HL-60 (cell line): Measurements from ENCODE around the gene VPS18.

Source experiments
- GABPA ChIP-seq: IDR thresholded peaks from 2 replicates; pipeline ENCODE4 v1.6.1; 2012; ENCODE audit warnings: low read depth
- POLR2AphosphoS5 ChIP-seq: IDR thresholded peaks from 2 replicates; pipeline ENCODE4 v1.6.1; 2012; ENCODE audit warnings: low read depth
- SPI1 ChIP-seq: IDR thresholded peaks from 2 replicates; pipeline ENCODE4 v1.6.1; 2012; ENCODE audit warnings: low read depth, mild to moderate bottlenecking, borderline replicate concordance
- TF ChIP-seq, protein P1 (sequence below): IDR thresholded peaks from one replicate; pipeline ENCODE4 v1.5.1; 2011; ENCODE audit warnings: low read length, control low read depth, inconsistent platforms; ENCODE audit not compliant: insufficient read depth
- TF ChIP-seq, protein P2 (sequence below): IDR thresholded peaks from 2 replicates; pipeline ENCODE4 v1.6.1; 2012; ENCODE audit warnings: low read depth; ENCODE audit not compliant: insufficient replicate concordance

DNA sequence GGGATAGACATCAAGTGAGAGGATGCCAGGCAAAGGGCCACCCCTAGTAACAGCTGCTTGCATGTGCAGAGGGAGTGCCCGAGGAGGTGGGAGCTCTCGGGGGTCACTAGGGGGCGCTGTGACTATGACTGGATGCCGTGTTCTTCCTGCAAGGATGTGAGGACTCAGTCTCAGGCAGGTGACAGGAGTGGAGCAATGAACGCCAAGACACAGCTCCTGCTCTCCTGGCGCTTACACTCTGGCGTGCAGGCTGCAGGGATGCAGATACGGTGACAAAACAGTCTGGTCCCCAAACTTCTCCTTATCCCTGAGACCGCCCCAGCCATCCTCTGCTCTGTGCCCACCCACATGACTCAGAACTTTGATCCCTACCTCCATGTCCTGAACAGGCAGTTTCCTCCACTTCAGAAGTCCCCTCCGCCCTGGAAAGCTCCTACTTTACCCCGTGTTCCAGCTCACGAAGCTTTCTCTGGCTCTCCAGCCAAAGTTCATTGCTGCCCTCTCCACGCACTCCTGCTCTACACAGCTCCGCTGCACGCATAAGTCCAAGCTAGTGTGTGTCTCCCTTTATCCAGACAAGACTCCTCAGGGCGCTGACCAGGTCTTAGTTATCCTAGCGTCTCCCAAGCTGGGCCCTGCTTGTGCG is 34.9 kb upstream of the VPS18 start:
- TF ChIP-seq, protein P1, sequence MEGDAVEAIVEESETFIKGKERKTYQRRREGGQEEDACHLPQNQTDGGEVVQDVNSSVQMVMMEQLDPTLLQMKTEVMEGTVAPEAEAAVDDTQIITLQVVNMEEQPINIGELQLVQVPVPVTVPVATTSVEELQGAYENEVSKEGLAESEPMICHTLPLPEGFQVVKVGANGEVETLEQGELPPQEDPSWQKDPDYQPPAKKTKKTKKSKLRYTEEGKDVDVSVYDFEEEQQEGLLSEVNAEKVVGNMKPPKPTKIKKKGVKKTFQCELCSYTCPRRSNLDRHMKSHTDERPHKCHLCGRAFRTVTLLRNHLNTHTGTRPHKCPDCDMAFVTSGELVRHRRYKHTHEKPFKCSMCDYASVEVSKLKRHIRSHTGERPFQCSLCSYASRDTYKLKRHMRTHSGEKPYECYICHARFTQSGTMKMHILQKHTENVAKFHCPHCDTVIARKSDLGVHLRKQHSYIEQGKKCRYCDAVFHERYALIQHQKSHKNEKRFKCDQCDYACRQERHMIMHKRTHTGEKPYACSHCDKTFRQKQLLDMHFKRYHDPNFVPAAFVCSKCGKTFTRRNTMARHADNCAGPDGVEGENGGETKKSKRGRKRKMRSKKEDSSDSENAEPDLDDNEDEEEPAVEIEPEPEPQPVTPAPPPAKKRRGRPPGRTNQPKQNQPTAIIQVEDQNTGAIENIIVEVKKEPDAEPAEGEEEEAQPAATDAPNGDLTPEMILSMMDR = peak; percentile 84
- TF ChIP-seq SPI1 (no peak), POLR2AphosphoS5 (no peak), GABPA (no peak)
- TF ChIP-seq, protein P2, sequence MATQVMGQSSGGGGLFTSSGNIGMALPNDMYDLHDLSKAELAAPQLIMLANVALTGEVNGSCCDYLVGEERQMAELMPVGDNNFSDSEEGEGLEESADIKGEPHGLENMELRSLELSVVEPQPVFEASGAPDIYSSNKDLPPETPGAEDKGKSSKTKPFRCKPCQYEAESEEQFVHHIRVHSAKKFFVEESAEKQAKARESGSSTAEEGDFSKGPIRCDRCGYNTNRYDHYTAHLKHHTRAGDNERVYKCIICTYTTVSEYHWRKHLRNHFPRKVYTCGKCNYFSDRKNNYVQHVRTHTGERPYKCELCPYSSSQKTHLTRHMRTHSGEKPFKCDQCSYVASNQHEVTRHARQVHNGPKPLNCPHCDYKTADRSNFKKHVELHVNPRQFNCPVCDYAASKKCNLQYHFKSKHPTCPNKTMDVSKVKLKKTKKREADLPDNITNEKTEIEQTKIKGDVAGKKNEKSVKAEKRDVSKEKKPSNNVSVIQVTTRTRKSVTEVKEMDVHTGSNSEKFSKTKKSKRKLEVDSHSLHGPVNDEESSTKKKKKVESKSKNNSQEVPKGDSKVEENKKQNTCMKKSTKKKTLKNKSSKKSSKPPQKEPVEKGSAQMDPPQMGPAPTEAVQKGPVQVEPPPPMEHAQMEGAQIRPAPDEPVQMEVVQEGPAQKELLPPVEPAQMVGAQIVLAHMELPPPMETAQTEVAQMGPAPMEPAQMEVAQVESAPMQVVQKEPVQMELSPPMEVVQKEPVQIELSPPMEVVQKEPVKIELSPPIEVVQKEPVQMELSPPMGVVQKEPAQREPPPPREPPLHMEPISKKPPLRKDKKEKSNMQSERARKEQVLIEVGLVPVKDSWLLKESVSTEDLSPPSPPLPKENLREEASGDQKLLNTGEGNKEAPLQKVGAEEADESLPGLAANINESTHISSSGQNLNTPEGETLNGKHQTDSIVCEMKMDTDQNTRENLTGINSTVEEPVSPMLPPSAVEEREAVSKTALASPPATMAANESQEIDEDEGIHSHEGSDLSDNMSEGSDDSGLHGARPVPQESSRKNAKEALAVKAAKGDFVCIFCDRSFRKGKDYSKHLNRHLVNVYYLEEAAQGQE = no peak
